HG03097 (cell line): ENCODE data around the gene MACROD1.
"Not testable (repeated sequence)": the region's sequence is repeated elsewhere in the genome, so short reads cannot be mapped to it uniquely, and the experiment has no call there.

Experiments used
- ATAC-seq: cut with Tn5 transposase; IDR thresholded peaks from one replicate; pipeline ENCODE4 v1.9.1; 2021; ENCODE audit not compliant: unreplicated experiment, low FRiP score

The MACROD1 gene

DNA sequence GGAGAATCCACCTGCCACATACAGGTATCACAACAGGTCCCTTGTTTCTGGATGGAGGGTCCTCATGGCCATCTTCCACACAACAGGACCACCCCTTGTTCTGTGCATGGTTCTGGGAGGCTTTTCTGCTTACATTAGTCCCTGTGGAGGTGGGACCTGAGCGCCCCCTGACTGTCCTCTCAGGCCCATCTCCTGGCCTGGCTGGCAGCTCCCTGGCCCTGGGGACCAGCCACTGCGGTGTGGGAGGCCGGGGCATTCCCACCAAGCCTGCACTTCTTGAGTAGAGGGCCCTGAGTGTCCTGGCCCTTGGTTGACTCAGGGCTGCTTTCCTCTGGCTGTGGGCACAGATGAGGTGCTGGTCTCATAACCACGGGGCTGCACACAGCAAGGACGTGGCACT lies 186.5 kb downstream of the MACROD1 start:
- ATAC-seq = no peak

DNA sequence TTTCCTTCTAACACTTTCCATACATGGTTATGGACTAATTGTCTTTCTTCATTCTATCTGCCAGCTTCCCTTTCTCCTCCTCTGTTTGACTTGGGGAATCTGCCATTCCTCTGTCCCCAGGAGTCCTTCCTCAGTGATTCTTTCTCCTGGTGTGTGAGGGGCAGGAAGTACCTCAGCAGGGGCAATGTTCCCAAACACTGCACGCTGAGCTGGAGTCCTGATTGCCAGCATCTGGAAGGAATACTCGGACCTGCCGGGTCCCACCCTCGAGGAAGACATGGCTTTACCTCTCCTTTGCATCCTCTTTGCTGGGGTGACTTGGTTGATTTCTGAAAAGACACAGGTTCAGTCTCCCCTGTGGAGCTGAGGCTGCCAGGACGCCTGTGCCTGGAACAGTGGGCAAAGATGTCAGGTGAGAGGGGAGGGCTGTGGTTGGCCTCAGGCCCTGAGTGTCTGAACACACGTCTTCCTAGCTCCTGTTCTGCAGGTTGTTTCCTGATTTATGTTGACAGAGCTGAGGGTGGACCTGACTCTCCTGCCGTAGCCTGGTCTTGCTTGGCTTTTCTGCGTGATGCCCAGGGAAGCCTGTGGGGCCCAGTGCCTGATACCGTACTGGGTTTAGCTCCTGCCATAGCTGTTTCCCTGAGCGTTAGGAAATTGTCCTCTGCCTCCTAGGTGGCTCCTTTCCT lies 187.2 kb downstream of the MACROD1 start:
- no peak for ATAC-seq

DNA sequence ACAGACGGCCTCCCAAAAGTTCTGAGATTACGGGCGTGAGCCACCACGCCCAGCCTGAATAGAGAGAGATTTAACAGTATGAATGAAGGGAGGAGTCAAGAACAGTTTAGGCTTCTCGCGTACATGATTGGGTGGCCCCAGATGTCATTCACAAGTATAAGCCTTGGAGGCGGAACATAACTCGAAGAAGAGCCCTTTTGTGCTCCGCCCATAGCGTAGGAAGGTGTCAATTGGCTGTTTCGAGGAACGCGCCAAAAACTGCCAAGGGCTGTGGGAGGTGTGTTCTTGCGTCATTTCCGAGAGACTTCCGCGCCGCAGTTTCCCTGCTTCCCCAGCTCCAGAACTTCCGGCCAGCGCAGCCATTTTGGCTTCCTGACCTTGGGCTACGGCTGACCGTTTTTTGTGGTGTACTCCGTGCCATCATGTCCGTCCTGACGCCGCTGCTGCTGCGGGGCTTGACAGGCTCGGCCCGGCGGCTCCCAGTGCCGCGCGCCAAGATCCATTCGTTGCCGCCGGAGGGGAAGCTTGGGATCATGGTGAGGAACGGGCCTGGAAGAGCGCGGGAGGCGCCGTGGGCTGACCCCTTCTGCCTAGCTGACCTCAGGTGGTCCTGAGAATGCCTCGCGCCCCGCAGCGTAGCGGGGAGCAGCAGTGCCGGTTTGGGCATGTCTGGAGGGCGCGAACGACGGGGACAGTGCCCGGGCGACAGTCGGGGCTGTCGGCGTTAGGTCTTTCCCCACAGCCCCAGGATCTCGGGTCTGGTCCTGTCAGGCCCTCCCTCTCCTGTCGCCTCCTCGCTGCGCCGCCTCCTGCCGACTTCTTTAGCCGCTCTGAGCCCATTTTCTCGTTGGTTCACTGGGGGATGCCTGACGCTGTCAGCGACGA lies 191.4 kb downstream of the MACROD1 start, which contains the start of gene COX8A:
COX8A (plus strand) TSS at position 362 of the 885 bp plus-strand sequence; CDS start at position 423, 61 bp downstream.
- peak; percentile 91 for ATAC-seq

DNA sequence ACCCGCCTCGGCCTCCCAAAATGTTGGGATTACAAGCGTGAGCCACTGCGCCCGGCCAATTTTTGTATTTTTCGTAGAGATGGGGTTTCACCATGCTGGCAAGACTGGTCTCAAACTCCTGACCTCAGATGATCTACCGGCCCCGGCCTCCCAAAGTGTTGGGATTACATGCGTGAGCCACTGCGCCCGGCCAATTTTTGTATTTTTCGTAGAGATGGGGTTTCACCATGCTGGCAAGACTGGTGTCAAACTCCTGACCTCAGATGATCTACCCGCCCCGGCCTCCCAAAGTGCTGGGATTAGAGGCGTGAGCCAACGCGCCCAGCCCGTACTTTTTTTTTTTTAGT lies 192.0 kb downstream of the MACROD1 start:
- not testable (repeated sequence) for ATAC-seq

DNA sequence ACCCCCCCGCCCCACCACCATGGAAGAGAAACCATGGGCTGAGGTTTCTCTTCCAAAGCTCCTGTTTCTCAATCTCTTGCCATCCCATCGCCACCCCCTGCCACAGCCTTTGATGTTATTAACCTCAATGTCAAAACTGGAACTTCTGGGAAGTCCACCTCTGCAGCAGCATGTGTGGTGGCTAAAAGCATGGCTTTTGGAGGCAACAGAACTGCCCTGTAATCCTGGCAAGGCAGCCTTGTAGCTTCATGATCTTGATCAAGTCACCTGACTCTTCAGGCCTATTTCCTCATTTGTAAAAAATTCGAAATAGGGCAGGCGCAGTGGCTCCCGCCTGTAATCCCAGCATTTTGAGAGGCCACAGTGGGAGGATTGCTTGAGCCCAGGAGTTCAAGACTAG lies 195.0 kb downstream of the MACROD1 start:
- no peak for ATAC-seq

DNA sequence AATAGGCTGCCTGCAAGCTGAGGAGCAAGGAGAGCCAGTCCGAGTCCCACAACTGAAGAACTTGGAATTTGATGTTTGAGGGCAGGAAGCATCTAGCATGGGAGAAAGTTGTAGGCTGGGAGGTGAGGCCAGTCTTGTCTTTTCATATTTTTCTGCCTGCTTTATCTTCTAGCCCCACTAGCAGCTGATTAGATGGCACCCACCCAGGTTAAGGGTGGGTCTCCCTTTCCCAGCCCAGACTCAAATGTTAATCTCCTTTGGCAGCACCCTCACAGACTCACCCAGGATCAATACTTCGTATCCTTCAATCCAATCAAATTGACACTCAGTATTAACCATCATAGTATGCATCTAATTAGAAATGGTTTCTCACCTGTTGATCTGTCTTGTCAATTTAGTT lies 196.5 kb downstream of the MACROD1 start:
- no peak for ATAC-seq

DNA sequence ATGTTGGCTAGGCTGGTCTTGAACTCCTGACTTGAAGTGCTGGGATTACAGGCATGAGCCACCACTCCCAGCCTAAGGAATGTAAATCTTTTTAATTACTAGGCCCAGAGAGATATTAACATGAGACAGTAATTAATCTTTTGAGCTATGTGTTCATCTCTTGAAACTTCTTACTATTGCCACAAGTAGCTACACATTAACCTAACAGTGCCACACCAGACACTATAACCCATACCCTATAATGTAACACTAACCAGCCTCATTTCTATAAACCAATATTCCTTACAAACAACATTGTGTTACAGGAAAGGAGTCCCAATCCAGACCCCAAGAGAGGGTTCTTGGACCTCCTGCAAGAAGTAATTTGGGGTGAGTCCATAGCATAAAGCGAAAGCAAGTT lies 199.5 kb downstream of the MACROD1 start:
- ATAC-seq = no peak

DNA sequence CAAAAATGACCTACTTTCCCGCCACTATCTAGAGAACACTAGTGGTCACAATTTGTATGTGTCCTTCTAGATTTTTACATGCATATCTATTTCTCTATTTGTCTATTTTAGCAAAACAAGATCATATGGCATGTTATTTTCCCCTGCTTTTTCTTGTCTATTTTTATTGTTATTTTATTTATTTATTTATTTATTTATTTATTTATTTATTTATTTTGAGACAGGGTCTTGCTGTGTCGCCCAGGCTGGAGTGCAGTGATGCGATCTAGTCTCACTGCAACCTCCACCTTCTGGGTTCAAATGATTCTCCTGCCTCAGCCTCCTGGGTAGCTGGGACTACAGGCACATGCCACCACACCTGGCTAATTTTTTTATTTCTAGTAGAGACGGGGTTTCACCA lies 202.0 kb downstream of the MACROD1 start:
- ATAC-seq = not testable (repeated sequence)

DNA sequence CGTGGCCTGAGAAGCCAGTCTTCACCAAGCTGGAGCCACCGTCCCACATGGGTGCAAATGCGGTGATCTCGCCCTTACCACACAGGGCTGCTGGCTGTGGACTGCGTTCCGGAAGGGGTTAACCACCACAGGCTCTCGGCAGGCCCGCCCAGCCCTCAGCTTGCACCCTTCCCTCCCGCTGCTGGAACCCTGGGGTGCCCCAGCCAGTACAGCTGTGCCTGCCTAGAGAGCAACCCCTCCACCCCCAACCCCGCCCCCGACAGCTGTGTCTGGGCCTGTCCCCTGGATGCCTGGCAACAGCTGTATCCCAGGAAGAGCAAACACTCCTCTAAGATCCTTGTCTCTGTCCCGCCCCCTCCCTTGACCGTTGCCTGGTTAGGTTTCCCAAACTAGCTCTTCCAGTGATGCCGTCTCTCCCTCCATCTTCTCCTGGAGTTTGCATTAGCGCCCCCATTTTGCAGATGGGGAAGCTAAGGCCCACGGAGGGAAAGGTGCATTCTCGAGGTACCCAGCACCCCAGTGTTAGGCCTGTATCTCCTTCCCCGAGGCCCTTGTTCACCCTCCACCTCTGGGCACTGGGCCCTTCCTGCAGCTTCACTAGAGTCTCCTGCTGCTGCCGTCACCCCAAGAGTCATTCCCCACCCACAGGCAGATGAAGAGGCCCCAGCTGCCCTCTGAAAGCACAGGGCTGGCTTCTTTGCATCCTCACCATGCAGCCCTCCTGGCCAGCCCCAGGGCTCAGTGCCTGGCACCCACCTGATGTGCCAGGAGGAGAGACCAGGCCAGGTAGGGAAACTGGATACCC lies 204.1 kb downstream of the MACROD1 start:
- ATAC-seq = no peak

DNA sequence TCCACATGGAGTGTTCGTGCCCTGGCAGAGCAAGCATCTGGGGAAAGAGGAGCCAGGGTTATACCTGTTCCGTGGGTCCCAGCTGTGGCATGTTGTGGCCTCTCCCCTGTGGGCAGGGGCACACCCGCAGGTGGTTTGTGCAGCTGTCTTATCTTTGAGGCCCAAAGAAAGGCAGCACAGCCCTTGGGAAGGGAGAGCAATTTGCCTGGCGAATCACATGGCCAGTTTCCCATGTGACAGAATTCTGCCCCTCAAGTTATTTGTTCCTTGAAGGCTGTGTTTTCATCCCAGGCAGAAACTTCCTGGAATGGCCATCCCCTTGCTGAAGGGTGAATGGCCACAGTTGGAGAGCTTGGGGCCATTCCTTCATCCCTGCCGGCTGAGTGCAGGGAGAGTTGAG lies 207.9 kb downstream of the MACROD1 start:
- no peak for ATAC-seq

DNA sequence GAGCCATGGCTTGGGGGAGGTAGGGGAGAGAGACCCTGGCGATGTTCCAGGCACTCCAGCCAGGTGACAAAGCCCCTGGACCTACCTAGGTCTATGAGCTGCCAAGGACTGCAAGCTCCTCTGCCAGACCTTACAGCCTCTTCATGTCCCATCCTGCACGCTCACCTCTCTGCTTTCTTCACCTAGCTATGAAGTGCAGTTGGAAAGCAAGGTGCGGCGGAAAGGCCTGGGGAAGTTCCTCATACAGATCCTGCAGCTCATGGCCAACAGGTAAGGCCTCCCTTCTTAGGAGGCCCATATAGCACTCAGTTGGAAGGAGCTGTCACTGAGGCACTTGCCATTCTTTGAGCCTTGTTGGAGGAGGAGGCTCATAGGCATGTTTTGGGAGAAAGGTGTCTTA lies 213.3 kb downstream of the MACROD1 start:
- no peak for ATAC-seq

DNA sequence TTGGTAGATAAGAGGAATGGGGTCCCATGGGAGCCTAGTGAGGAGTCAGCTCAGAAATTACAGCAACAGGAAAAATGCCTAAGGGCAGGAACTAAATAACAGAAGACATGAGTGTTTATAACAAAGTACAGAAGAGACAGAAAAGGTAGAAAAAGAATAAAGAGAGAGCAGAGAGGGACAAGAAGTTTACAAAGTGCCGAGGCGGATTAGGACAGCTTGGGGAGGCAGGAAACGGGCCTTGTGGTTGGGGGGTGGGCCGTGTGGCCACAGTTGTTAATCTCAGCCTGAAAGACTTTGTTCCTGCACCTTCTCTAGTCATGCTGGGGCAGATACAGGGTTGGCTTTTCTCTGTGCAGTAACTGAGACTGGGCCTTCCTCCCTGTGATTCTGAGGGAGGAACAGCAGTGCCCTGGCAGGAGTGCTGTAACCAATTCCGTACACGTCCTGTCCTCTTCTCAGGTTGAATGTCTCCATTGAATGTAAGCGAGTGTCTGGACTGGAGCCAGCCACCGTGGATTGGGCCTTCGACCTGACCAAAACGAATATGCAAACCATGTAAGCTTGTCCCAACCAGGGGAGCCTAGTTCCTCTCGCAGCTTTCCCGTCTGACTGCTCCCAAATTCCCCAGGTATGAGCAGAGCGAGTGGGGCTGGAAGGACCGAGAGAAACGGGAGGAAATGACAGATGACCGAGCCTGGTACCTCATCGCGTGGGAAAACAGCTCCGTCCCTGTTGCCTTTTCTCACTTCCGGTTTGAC lies 214.0 kb downstream of the MACROD1 start:
- ATAC-seq = peak; percentile 64
